ENCODE data around the gene CLDN6.

The CLDN6 gene

GRCh38 chr16:3049921-3050481 lies 32.0 kb upstream of the CLDN6 start:
- no peak for TF ChIP-seq CTCF (conservative IDR thresholded peaks at IDR 0.05)
- no peak overlapping the region for H3K27ac ChIP-seq

- H3K27ac ChIP-seq: no peak overlapping the region
- no peak for TF ChIP-seq CTCF (conservative IDR thresholded peaks at IDR 0.05)
These were observed 29.4 kb upstream of the CLDN6 start for GRCh38 chr16:3047387-3047720.

GRCh38 chr16:3046641-3047386 lies 28.8 kb upstream of the CLDN6 start:
- no peak for TF ChIP-seq CTCF (conservative IDR thresholded peaks at IDR 0.05)
- H3K27ac ChIP-seq: no peak overlapping the region

- TF ChIP-seq CTCF (conservative IDR thresholded peaks at IDR 0.05): no peak
- H3K27ac ChIP-seq: peak within 1 kb of the TSS; percentile 43
These were observed 28.0 kb upstream of the CLDN6 start, which contains the start of gene MMP25 for GRCh38 chr16:3045758-3046640. MMP25 (plus strand) TSS chr16:3046561; CDS start chr16:3046918, 357 bp downstream.

- TF ChIP-seq CTCF (conservative IDR thresholded peaks at IDR 0.05): no peak
- H3K27ac ChIP-seq: peak overlapping the region; percentile 43; the same call in 1 of the 2 replicates
These were observed 26.7 kb upstream of the CLDN6 start for GRCh38 chr16:3044708-3045107.

GRCh38 chr16:3042376-3042775 lies 24.4 kb upstream of the CLDN6 start:
- TF ChIP-seq CTCF (conservative IDR thresholded peaks at IDR 0.05): no peak
- no peak overlapping the region for H3K27ac ChIP-seq

GRCh38 chr16:3038896-3039295 lies 20.9 kb upstream of the CLDN6 start:
- no peak for TF ChIP-seq CTCF (conservative IDR thresholded peaks at IDR 0.05)
- no peak overlapping the region for H3K27ac ChIP-seq

All from VCaP (cell line).